HEK293 (cell line): ENCODE measurements around the gene SHTN1.

Source experiments
- CTCF ChIA-PET: fragments of 350-600 bp; formaldehyde crosslinking; extraction: SDS; loops from one replicate; lab custom pipeline; 2021; ENCODE audit warnings: antibody characterized with exemption; lab: Yijun Ruan, JAX
- POLR2A ChIA-PET: fragments of 300-600 bp; formaldehyde crosslinking; extraction: SDS; loops from one replicate; lab custom pipeline; 2020; ENCODE audit warnings: antibody characterized with exemption, inconsistent platforms; lab: Yijun Ruan, JAX
- H3K27ac ChIP-seq: fragments of 200-500 bp; sonication (Bioruptor generic); 2 replicates; pipeline ENCODE4 v1.5.1; 2014; ENCODE audit warnings: low read depth, low read length, control low read depth, inconsistent platforms; ENCODE audit errors: extremely low read depth
- H3K36me3 ChIP-seq, 2 experiments: fragments of 200-500 bp in 1 of 2; sonication (Bioruptor generic) in 1 of 2; 1 replicate in 1 of 2; 2 replicates in 1 of 2; pipeline ENCODE4 v1.5.1; 2014 to 2017; ENCODE audit warnings: inconsistent platforms in 2 of 2, low read length in 2 of 2; ENCODE audit not compliant: control insufficient read depth in 2 of 2, insufficient read depth in 1 of 2
- H3K4me1 ChIP-seq: fragments of 200-500 bp; sonication (Bioruptor generic); 2 replicates; pipeline ENCODE4 v1.5.1; 2014; ENCODE audit warnings: mild to moderate bottlenecking, low read length, inconsistent platforms; ENCODE audit not compliant: control insufficient read depth, insufficient read depth
- H3K4me3 ChIP-seq: 2 replicates; pipeline ENCODE4 v1.5.1; 2011; ENCODE audit warnings: low read depth, mild to moderate bottlenecking, control low read depth, low read length, moderate library complexity
- H3K9me3 ChIP-seq: fragments of 200-500 bp; sonication (Bioruptor generic); 2 replicates; pipeline ENCODE4 v1.5.1; 2014; ENCODE audit warnings: low read depth, low read length, inconsistent platforms; ENCODE audit not compliant: control insufficient read depth, insufficient read depth
- GLIS2 ChIP-seq: fragments of 450-650 bp; formaldehyde crosslinking; IDR thresholded peaks from 2 replicates; pipeline ENCODE4 v1.5.1; 2016; ENCODE audit warnings: missing biosample characterization, missing genetic modification characterization
- HOXD13 ChIP-seq: sonication (generic); formaldehyde crosslinking; IDR thresholded peaks from 2 replicates; pipeline ENCODE4 v1.8.0; 2022; ENCODE audit warnings: missing genetic modification reagents, borderline replicate concordance
- SCRT1 ChIP-seq: fragments of 450-650 bp; formaldehyde crosslinking; IDR thresholded peaks from 2 replicates; pipeline ENCODE4 v1.5.1; 2016; ENCODE audit warnings: missing biosample characterization, missing genetic modification characterization, borderline replicate concordance
- SP2 ChIP-seq: fragments of 450-650 bp; formaldehyde crosslinking; IDR thresholded peaks from 2 replicates; pipeline ENCODE4 v1.5.1; 2016; ENCODE audit warnings: missing biosample characterization, missing genetic modification characterization
- ZNF155 ChIP-seq: fragments of 450-650 bp; formaldehyde crosslinking; IDR thresholded peaks from 2 replicates; pipeline ENCODE4 v1.5.1; 2016; ENCODE audit warnings: missing biosample characterization, missing genetic modification characterization
- ZNF174 ChIP-seq: fragments of 450-650 bp; formaldehyde crosslinking; IDR thresholded peaks from 2 replicates; pipeline ENCODE4 v1.5.0; 2017; ENCODE audit warnings: missing biosample characterization, mild to moderate bottlenecking, missing genetic modification characterization
- ZNF292 ChIP-seq: fragments of 450-650 bp; formaldehyde crosslinking; IDR thresholded peaks from 2 replicates; pipeline ENCODE4 v1.5.1; 2016; ENCODE audit warnings: low read depth, missing biosample characterization, missing genetic modification characterization, borderline replicate concordance
- ZNF302 ChIP-seq: fragments of 450-650 bp; formaldehyde crosslinking; IDR thresholded peaks from 2 replicates; pipeline ENCODE4 v1.5.1; 2016; ENCODE audit warnings: missing biosample characterization, missing genetic modification characterization, low read depth
- ZNF626 ChIP-seq: fragments of 450-650 bp; sonication (Bioruptor Pico); formaldehyde crosslinking; IDR thresholded peaks from 2 replicates; pipeline ENCODE4 v1.5.1; 2018; ENCODE audit warnings: missing biosample characterization, missing genetic modification characterization, inconsistent platforms
- ZNF785 ChIP-seq: fragments of 450-650 bp; formaldehyde crosslinking; IDR thresholded peaks from 2 replicates; pipeline ENCODE4 v1.5.1; 2016; ENCODE audit warnings: missing biosample characterization, missing genetic modification characterization
- TF ChIP-seq, protein P1 (sequence below): fragments of 450-650 bp; formaldehyde crosslinking; IDR thresholded peaks from 2 replicates; pipeline ENCODE4 v1.5.0; 2017; ENCODE audit warnings: missing biosample characterization, missing genetic modification characterization, borderline replicate concordance
- TF ChIP-seq, protein P2 (sequence below): fragments of 450-650 bp; formaldehyde crosslinking; IDR thresholded peaks from 2 replicates; pipeline ENCODE4 v1.5.1; 2016; ENCODE audit warnings: missing biosample characterization, missing genetic modification characterization
- TF ChIP-seq, protein P3 (sequence below): fragments of 450-650 bp; formaldehyde crosslinking; IDR thresholded peaks from 2 replicates; pipeline ENCODE4 v1.5.1; 2016; ENCODE audit warnings: missing biosample characterization, missing genetic modification characterization, borderline replicate concordance
- TF ChIP-seq, protein P4 (sequence below): fragments of 450-650 bp; formaldehyde crosslinking; IDR thresholded peaks from 2 replicates; pipeline ENCODE4 v1.5.1; 2017; ENCODE audit warnings: missing biosample characterization, missing genetic modification characterization

Gene SHTN1

DNA sequence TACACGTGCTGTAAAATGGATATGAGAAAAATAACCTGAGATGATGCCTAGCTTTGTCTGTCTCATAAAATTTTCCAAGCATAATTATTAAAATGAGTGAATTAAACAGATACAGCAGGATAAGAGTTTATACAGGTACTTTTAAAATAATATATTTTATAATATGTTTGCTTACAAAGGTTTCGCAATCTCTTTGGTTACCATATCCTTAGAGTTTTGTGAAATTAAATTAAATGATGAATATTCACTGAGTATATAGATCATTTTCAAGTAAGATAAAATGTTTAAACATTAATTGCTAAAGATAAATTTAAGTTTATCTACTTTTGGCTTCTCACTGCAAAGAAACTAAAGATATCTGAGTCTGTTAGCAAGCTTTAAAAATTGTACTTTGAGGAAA, 11.4 kb downstream of the SHTN1 start (continued):
- TF ChIP-seq, protein P1, sequence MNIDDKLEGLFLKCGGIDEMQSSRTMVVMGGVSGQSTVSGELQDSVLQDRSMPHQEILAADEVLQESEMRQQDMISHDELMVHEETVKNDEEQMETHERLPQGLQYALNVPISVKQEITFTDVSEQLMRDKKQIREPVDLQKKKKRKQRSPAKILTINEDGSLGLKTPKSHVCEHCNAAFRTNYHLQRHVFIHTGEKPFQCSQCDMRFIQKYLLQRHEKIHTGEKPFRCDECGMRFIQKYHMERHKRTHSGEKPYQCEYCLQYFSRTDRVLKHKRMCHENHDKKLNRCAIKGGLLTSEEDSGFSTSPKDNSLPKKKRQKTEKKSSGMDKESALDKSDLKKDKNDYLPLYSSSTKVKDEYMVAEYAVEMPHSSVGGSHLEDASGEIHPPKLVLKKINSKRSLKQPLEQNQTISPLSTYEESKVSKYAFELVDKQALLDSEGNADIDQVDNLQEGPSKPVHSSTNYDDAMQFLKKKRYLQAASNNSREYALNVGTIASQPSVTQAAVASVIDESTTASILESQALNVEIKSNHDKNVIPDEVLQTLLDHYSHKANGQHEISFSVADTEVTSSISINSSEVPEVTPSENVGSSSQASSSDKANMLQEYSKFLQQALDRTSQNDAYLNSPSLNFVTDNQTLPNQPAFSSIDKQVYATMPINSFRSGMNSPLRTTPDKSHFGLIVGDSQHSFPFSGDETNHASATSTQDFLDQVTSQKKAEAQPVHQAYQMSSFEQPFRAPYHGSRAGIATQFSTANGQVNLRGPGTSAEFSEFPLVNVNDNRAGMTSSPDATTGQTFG (tag by site-specific recombination) = no peak

DNA sequence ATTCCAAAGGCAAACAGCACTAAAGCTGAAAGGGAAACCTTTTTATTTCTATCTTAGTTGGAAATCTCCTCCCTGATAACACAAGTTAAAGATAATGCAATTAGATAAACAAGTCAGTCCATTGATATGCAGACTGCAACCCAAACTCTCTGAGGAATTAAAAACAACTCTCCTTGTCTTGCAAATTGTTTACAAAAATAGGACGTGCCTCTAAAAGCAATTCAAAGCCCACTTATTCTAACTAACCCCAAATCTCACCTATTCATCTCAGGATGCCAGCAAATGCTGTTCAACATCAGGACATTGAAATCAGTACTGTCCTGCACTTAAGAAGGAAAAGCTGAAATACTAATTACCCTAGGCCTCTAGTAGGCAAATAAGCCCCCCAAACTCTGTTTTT, 12.8 kb downstream of the SHTN1 start:
- Histone ChIP-seq H3K27ac (no peak overlapping the region), H3K4me1 (peaks cover 3% of the 10 kb centered on the region), H3K36me3 (no peaks in the 10 kb centered on the region)
- POLR2A ChIA-PET = interaction anchor here (1.3 kb wide), 1 partner anchor 13 kb away, joined by 4 read pairs; the partner anchor contains the start of gene SHTN1
- TF ChIP-seq, protein P2, sequence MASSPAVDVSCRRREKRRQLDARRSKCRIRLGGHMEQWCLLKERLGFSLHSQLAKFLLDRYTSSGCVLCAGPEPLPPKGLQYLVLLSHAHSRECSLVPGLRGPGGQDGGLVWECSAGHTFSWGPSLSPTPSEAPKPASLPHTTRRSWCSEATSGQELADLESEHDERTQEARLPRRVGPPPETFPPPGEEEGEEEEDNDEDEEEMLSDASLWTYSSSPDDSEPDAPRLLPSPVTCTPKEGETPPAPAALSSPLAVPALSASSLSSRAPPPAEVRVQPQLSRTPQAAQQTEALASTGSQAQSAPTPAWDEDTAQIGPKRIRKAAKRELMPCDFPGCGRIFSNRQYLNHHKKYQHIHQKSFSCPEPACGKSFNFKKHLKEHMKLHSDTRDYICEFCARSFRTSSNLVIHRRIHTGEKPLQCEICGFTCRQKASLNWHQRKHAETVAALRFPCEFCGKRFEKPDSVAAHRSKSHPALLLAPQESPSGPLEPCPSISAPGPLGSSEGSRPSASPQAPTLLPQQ (tag by site-specific recombination) = no peak
- TF ChIP-seq ZNF155 = no peak
- TF ChIP-seq ZNF302 (tag by site-specific recombination) = no peak
- TF ChIP-seq ZNF626 (tag by site-specific recombination) = no peak
- TF ChIP-seq, protein P3, sequence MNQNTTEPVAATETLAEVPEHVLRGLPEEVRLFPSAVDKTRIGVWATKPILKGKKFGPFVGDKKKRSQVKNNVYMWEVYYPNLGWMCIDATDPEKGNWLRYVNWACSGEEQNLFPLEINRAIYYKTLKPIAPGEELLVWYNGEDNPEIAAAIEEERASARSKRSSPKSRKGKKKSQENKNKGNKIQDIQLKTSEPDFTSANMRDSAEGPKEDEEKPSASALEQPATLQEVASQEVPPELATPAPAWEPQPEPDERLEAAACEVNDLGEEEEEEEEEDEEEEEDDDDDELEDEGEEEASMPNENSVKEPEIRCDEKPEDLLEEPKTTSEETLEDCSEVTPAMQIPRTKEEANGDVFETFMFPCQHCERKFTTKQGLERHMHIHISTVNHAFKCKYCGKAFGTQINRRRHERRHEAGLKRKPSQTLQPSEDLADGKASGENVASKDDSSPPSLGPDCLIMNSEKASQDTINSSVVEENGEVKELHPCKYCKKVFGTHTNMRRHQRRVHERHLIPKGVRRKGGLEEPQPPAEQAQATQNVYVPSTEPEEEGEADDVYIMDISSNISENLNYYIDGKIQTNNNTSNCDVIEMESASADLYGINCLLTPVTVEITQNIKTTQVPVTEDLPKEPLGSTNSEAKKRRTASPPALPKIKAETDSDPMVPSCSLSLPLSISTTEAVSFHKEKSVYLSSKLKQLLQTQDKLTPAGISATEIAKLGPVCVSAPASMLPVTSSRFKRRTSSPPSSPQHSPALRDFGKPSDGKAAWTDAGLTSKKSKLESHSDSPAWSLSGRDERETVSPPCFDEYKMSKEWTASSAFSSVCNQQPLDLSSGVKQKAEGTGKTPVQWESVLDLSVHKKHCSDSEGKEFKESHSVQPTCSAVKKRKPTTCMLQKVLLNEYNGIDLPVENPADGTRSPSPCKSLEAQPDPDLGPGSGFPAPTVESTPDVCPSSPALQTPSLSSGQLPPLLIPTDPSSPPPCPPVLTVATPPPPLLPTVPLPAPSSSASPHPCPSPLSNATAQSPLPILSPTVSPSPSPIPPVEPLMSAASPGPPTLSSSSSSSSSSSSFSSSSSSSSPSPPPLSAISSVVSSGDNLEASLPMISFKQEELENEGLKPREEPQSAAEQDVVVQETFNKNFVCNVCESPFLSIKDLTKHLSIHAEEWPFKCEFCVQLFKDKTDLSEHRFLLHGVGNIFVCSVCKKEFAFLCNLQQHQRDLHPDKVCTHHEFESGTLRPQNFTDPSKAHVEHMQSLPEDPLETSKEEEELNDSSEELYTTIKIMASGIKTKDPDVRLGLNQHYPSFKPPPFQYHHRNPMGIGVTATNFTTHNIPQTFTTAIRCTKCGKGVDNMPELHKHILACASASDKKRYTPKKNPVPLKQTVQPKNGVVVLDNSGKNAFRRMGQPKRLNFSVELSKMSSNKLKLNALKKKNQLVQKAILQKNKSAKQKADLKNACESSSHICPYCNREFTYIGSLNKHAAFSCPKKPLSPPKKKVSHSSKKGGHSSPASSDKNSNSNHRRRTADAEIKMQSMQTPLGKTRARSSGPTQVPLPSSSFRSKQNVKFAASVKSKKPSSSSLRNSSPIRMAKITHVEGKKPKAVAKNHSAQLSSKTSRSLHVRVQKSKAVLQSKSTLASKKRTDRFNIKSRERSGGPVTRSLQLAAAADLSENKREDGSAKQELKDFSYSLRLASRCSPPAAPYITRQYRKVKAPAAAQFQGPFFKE (tag by site-specific recombination) = no peak
- TF ChIP-seq SP2 (tag by site-specific recombination) = no peak
- TF ChIP-seq, all 188 proteins: peak for 0
- CTCF ChIA-PET = interaction anchor here (1.3 kb wide), 1 partner anchor 195 kb away, joined by 3 read pairs; no protein-coding TSS in a partner anchor
- H3K4me3 ChIP-seq = no peak overlapping the region
- H3K9me3 ChIP-seq = no peaks in the 10 kb centered on the region

DNA sequence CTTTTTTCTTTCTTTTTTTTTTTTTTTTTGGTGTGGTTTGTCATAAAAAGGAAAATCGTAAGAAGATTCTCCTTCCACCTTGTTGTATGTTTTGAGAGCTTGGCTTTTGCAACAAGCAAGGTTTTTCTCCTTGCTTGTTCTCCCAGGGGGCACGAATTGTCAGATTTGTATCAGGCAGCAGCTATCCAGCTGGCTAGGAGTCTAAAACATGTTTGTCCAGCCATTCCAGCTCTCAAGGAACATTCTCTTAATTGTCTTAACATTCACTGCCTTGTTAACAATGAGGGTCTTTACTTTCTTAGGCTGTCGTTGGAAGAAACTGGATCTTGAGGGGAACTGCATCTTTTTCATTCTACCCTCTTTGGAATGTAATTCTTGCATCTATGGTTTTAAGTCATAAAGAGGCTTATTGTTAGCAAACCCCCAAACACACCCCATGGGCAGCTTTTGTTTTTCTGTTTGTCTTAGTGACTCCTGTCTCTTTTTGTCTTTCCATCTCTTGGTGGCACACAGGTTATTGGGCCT, 14.6 kb downstream of the SHTN1 start:
- no peaks in the 10 kb centered on the region for H3K36me3 ChIP-seq
- no peak for TF ChIP-seq ZNF174 (tag by site-specific recombination)
- no peak for TF ChIP-seq GLIS2
- TF ChIP-seq HOXD13 (CRISPR knock-in tag) = no peak
- TF ChIP-seq ZNF785 = no peak
- no peak for TF ChIP-seq ZNF292
- TF ChIP-seq, protein P4, sequence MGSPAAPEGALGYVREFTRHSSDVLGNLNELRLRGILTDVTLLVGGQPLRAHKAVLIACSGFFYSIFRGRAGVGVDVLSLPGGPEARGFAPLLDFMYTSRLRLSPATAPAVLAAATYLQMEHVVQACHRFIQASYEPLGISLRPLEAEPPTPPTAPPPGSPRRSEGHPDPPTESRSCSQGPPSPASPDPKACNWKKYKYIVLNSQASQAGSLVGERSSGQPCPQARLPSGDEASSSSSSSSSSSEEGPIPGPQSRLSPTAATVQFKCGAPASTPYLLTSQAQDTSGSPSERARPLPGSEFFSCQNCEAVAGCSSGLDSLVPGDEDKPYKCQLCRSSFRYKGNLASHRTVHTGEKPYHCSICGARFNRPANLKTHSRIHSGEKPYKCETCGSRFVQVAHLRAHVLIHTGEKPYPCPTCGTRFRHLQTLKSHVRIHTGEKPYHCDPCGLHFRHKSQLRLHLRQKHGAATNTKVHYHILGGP (tag by site-specific recombination) = no peak
- TF ChIP-seq SCRT1 = no peak
- no peak overlapping the region for H3K27ac ChIP-seq
- no peaks in the 10 kb centered on the region for H3K9me3 ChIP-seq
- ChIA-PET POLR2A (interaction anchor here (0.7 kb wide), 1 partner anchor 311 kb away, joined by 3 read pairs; no protein-coding TSS in a partner anchor), CTCF (interaction anchor here (0.6 to 1.0 kb wide), 2 partner anchors 184 to 199 kb away, joined by 4 to 5 read pairs; no protein-coding TSS in a partner anchor)
- H3K4me1 ChIP-seq = peaks cover 4% of the 10 kb centered on the region
- no peak overlapping the region for H3K4me3 ChIP-seq
